SU-DHL-6 (cell line): ENCODE results near the gene U2AF1L4.

Source experiments
- CTCF ChIP-seq: fragments of 200-600 bp; sonication (generic); IDR thresholded peaks from one replicate; pipeline ENCODE4 v1.5.1; 2017; ENCODE audit warnings: antibody characterized with exemption, mild to moderate bottlenecking, low read length, moderate library complexity; ENCODE audit not compliant: insufficient read depth, poor library complexity, severe bottlenecking
- EZH2phosphoT487 ChIP-seq: fragments of 200-600 bp; sonication (generic), shearing (Covaris generic); conservative IDR thresholded peaks from 2 replicates; pipeline ENCODE4 v1.6.1; 2018; ENCODE audit warnings: mild to moderate bottlenecking, antibody characterized with exemption, low read length, moderate library complexity, mixed read lengths

GRCh38 chr19:35741203-35741515, 4.1 kb downstream of the U2AF1L4 start:
- TF ChIP-seq CTCF (no peak), EZH2phosphoT487 (no peak)
